ENCODE results near the gene E2F3.
"Not testable (repeated sequence)": the region's sequence is repeated elsewhere in the genome, so short reads cannot be mapped to it uniquely, and the experiment has no call there.

Gene E2F3

DNA sequence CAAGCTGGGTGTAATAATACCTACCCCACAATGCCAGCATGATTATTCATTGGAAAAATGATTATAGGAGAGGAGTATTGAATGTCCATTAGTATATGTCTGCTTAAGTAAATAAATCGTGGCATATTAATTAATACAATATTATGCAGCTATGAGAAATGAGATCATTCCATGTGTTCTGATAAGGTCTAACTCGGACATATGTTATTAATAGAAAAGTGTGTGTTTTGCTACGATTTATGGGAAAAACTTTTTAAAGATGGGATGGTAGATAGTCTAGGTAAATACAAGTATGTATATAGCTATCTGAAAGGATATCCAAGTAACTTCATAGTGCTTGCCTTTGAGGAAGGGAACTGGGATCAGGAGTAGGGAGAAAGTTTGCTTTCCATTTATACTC lies 71.1 kb downstream of the E2F3 start:
- DNase-seq = no peak

DNA sequence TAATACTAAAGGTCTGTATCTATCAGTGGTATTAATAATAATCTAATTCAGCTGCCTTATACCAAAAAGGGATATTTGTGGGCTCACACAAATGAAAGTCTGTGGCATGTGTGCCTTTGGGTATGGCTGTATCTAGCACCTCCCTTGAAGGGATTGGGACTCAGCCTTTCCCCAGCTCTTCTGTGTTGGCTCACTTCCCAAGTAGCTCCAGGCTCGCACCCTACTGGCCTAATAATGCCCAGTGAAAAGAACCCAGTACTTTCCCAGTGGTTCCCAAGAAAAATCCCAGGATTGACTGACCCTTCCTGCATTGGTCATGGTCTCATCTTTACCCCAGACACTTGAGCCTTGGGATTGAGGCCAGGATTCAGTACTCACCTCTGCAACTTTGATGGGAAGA lies 71.8 kb downstream of the E2F3 start:
- no peak for DNase-seq

DNA sequence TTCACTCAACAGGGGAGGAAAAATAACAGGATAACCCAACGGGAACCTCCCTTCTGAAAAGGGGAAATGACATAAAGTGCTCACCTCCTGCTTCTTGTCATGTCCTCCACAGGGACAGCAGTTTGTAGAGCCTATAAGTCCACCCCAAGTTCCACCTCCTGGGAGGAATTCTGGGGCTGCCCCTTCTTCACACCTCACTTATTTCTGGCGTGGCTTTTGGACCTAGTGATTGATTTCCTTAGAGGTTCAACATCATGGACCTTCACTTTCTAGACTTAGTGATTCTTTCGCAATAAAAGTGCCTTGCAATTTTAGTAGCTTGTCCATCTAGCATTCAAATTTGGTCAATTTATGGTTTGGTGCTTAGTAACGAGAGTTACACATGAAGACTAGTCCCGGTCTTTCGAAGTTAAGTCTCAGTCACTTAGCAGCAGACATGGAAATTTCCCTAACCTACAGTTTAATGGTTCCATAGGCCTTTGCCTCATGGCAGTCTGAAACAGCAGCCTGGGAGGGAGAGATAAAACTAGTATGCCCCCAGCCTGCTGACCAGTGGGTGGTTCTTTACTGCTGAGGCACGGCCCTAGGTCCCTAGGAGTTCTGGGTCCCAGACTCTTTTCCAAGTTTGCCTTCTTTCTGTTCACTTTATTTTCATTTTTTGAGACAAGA lies 73.3 kb downstream of the E2F3 start:
- no peak for DNase-seq

DNA sequence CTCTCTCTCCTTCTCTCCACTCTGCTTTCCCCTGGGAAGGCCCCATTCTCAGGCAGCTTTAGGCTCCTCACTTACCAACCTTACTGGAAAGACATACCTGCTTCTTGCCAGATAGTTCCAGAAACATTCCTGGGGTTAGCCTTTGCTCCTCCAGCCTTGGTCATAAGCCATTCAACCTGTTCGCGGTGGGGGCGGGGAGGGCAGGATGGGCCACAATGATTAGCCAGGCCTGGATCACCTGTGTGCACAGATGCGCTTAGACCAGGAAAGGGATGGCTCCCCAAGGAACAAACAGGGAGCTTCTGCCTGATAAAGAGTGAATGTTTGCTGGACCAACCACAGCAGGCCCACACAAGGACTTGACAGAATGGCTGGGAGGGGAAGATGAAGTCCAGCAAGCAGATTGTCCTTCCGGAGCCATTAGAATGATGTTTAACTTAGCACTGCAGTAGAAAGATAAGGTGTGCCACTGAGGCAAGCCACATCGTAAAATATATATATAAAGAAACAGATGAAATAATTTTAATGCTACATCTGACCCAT lies 74.9 kb downstream of the E2F3 start:
- no peak for DNase-seq

DNA sequence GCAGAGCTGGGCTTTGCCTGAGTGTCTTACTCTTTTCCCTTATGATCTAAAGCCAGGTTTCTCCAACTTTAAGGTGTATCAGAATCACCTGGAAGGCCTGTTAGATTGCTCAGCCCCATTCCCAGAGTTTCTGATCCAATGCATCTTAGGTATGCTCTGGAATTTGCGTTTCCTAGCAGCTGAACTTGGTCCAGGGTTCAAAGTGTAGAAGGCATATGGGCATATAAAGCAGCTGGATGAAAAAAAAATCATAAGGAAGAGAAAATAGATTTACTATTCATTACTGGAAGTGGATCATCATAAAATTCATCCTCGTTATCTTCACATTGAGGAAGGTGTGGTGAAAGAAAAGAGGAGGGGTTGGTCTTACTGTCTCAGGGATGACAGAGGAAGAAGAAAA lies 75.8 kb downstream of the E2F3 start:
- no peak for DNase-seq

DNA sequence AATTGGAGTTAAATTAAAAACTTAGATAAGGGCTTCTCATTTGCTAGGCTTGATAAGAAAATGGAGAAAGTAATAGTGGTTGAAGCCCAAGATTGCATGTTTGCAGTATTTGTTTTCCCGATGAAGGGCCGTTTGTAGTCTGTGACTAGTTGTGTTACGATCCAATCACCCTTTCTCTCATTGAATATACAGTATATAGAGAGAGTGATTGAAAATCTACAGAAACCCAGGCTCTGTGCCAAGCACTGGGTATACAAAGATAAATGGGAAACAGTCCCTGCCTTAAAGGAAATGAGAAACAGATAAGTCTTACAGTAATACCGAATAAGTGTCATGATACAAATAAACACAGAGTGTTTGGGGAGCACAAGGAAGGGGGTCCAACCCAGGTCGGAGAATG lies 77.4 kb downstream of the E2F3 start:
- DNase-seq = no peak

DNA sequence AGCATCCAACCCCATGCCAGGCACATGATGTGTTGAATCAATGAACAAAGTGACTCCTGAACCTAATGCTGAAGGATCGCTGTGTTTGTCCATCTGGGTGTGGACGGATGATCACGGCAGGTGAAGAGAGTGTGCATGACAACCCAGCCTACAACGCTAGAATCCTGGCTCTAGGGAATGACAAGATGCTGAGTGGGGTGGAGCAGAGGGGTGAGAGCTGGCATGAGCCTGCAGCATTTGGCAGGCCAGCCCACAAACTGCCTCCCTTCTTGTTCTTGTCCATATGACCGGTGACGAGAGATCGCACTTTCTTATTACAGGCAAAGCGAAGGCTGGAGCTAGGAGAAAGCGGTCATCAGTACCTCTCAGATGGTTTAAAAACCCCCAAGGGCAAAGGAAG lies 77.8 kb downstream of the E2F3 start:
- DNase-seq = no peak

DNA sequence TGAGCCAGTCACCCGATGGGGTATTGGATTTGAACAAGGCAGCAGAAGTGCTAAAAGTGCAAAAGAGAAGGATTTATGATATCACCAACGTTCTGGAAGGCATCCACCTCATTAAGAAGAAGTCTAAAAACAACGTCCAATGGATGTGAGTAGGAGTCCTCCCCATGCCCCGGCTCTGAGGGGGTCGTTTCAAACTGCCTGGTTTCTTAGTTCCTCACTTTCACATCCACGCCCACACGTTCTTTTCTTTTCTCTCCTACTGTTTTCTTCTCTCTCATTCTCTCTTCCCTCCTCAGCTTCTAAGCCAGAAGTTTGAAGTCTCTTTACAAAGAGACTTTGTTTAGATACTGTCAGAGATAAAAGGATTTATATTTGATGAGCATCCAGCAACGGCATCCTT lies 79.6 kb downstream of the E2F3 start:
- DNase-seq = no peak

DNA sequence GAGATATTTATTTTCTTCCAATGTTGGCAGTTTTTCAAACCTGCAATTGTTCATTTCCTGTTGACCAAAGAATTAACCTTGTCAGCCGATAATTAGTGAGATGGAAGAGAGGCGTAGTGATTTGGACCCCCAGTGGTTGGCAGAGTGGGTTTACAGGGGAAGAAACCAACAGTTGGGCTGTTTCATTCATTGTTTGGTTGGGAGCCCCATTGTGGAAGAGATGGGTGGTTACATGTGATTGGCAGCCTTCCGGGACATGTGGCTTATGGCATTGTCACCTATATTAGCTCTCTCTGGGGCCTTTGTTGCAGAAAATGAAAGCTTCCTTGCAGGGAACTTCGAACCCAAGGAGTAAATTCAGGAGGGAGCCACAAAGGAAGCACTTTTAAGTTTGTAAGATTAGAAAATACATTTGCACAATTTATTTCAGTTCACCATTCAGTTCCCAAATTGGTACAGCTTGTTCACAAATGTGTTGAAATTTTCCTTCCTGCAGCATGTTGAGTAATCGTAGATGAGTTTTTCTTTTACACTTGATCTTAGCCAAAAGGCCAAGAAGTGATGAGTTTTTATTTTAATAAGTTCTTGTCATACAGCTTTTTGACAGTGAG lies 82.3 kb downstream of the E2F3 start:
- DNase-seq = no peak

DNA sequence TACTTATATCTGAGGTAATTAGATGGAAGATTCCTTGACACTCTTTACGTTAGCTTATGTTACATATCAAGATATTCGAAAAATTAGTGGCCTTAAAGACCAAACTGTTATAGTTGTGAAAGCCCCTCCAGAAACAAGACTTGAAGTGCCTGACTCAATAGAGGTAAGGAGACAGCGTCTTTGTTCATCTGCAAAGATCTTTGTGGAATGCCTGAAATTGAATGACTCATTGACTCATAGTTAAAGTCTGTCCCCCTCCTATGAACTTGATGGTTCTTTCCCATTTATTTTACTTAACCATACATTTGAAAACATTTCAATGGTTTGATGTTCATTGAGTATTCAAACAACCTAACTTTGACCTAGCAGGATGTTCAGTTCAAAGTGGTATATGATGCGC lies 85.0 kb downstream of the E2F3 start:
- DNase-seq = no peak

DNA sequence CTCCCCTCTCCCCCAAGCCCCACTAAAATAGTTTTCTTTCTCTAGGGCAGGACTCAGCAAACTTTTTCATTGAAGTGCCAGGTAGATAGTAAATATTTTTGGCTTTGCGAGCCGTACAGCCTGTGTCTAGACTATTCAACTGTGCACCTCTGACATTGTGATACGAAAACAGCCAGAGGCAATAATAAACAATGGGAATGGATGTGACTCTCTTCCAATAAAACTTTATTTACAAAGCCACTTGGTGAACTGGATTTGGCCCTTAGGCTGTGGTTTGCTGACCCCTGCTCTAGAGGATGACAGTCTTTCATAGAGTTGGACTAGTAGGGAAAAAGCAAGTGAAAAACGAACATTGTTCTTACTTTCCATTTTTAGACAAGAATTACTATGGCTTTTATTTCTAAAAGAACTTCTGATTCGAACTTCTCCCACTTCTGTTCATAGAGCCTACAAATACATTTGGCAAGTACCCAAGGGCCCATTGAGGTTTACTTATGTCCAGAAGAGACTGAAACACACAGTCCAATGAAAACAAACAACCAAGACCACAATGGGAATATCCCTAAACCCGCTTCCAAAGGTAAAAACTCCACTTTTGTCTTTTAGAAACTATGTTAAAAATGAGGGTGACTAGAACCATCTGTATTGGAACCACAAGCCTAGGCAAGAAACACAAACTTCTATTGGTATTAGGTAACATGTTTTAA lies 86.1 kb downstream of the E2F3 start:
- DNase-seq = no peak

DNA sequence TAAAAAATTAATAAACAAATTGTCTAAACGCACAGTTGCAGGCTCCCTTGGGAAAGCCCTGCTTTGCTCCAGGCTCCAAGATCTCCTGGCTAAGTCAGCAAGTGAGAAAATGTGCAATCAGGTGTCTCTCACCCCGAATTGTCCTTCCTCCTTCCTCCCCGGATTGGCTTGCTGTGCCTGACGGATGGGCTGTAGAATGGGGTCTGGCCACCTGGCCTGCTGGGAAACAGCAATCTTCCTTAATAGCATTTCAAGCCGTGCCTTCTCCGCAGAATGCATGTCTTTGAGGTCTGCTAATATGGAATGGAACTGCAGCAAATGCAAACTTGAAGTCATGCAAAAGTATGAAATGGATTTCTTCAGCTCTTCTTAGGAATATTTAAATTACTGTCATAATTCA lies 88.9 kb downstream of the E2F3 start:
- DNase-seq = no peak

DNA sequence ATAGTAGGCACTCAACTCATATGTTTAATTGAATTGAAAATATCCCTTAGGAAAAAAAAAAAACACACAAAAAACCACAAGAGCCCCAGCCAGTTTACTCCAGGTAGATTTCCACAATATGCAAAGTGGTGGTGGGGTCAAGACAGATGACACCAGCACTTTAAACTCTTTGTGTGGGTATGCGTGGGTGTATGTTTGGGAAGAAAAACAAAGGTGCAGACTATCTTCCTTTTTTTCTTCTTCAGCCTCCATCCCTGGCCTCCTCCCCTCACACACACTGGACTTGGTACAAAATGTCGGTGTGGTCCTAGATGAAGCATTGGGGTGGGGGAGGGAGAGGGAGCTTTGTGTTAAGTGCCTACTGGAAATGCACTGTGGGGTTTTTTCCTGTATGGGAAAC lies 90.4 kb downstream of the E2F3 start:
- no peak for DNase-seq

DNA sequence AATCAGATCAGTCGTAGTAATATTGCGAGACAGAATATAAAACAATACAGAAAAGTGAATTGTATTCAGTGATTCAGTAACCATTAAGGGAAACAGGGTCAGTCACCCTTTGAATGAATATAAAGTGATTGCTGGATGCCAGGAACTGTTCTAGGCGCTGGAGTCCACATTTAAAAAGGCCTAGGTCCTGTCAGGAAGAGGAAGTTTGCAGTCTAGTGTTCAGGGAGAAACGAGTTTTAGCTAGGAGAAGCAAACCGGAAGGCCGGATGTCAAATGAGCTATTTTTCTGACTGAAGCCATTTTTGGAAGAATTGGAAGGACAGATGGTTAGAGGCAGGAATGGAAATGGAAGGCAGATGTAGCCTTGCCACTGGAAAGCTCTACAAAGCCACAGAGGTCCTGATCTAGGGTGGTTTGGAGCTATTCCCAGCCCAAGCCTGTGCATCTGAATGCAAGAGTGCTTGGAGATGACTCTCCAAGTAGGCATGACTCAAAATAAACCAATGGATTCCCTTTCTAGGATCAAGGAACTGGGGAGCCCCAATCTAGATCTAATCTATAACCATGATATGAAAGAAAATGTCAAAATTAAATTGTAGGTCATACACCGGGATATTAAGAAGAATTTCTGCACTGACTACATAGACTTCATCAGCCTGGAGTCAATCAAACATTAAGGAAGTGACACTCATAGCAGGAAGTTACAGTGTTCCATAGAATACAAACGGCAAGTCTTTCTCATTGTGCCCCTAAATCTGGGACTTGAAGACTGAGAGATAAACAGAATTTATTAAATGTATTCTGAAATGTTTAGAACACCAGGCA lies 95.7 kb downstream of the E2F3 start:
- no peak for DNase-seq

DNA sequence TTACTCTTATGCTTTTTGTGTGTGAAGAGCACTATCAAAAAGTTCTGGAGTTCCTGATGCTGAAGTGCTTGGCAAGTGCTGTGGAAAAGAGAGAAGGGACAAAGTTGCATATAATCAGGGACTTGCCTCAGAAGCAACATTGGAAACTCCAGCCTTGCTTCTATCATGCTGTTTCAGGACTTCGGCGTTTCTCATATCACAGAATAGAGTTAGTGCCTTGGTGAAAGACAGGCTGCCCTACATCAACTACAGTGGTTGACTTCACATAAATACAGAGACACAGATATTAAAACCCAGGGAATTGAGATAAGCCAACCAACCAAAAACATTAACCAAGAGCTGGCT lies 96.3 kb downstream of the E2F3 start:
- no peak for DNase-seq

DNA sequence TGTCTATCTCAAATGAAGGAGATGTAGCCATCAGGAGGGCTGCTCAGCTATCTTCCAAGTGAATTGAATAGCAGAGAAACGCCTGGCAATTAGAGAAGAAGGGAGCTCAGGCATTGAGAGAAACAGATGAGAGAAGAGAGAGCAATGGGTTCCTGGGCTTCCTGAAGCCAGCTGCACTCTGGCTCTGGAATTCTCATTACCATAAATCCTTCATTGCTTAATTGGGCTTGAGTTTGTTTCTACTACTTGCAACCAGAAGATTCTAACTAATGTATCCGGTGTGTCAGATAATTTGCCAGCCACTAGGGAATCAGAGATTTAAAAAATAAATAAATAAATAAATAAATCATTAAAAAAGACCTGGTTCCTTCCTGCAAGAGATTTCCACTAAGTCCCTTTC lies 107.5 kb downstream of the E2F3 start:
- DNase-seq = no peak

DNA sequence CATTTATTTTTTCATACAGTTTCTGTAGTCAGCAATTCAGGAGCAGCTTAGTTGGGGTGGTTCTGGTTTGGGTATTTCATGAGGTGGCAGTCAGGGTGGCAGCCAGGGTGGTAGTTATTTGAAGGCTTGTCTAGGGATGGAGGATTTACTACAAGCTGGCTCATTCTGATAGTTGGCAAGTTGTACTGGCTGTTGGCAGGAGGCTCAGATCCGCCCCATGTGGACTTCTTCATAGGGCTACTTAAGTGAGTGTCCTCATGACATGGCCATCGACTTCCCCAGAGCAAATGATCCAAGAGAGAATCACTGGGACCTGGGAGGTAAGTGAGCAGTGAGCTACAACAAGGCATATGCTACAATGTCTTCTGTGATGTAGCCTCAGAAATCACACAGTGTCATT lies 110.2 kb downstream of the E2F3 start:
- no peak for DNase-seq

DNA sequence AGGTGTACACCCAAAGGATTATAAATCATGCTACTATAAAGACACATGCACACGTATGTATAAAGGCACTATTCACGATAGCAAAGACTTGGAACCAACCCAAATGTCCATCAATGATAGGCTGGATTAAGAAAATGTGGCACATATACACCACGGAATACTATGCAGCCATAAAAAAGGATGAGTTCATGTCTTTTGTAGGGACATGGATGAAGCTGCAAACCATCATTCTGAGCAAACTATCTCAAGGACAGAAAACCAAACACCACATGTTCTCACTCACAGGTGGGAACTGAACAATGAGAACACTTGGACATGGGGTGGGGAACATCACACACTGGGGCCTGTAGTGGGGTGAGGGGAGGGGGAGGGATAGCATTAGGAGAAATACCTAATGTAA lies 123.5 kb downstream of the E2F3 start:
- DNase-seq = not testable (repeated sequence)

DNA sequence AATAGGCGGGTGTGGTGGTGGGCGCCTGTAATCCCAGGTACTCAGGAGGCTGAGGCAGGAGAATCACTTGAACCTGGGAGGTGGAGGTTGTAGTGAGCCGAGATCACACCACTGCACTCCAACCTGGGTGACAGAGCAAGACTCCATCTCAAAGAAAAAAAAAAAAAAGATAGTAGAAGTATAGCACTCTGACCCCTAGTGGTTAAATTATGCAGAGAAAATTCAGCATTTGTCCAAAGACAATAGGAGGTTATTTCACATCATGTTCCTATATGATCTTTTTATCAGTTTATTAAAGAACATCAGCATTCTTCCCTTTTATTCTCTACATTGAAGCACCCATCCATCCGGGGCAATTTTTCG lies 127.4 kb downstream of the E2F3 start:
- DNase-seq = peak; percentile 77

DNA sequence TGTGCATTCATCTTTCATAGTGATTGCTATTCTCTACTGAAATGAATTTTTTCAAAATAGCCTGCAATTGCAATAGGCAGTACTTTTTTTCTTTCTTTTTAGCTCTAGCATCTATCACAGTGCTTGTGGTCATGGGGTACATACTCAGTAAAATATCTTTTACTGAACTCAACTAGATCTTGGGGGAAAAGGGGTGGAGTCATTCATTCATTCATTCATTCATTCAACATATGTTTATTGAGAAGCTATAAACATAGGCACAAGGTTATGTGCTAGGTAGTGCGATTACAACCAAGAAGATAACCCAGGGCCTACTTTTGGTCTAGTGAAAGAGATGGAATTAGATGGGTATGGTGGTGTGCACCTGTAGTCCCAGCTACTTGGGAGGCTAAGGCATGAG lies 131.2 kb downstream of the E2F3 start:
- DNase-seq = no peak

DNA sequence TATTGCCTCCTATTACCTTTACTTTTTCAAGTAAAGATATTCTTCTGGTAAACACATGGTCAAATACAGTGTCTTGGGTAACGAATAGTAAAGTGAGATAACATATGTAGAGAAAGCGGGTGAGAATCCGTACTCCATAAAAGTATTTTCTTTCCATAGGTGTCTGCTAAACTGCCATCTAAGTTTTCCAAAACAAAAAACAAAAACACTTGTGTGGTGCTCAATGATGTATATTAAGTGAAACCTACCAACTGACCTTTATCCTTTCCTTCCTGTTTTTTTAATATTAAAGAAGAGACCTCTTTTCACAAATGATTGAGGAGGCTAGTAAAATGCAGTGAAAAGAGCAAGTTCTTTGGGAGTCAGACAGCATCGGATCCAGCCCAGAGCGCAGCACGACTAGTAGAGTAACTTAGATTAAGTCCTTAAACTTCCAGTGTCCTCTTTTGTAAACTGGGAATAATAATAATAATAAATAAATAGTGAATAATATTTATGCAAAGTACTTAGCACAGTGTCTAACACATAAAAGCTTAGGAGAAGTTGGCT lies 132.1 kb downstream of the E2F3 start:
- no peak for DNase-seq

DNA sequence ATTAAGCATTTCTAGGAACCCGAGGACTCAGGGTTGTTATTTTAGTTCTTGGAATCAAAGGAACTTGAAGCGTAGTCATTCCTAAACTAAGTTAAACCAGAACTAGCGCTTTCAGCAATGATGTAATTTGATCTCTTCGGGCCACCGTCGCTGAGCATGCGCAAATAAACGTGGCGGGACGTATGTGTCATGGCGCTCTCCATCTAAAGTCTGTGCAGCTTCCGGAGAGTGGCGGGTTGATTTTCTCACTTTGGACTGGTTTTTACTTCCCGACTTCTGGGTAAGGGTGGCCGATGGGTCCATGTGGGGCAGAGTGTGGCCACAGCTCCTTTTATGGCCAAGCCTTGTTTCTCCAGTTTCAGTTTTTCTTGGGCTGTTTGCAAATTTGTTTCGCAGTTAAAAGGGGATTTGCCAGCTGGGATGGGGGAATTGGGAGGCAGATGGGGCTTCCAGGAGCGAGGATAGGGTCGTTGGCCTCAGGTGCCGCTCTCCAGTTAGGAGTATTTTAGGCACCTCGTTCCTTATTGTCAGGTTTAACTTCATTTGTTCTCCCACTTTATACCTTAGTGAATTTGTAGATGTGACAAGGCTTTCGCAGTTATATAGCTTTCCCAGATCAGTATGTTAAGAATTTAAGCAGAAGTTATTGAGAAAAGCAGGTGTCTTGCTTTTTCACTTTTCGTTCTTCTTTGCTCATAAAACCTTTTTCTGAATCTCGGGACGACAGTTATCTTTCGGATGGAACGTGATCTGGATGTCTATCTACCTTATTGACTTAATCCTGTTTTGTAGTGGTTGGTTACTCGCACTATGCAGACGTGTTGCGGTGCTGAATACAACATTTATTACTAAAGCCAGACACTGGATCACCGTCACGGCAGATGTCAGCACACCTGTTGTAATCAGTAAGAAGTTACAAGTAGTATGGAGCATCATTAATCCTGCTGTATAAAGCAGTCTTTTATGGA lies 132.9 kb downstream of the E2F3 start, which contains the start of gene CDKAL1:
TSS of gene CDKAL1 (plus strand) at position 163 of the 968 bp plus-strand sequence. CDS start 11,894 bp downstream, outside the sequence.
- DNase-seq = peak; percentile 97
